GM12892 (cell line): ENCODE measurements around the gene ANKRD6.

Experiments
- DNase-seq: peaks from one replicate; pipeline ENCODE4 v3.0.0; 2011; ENCODE audit not compliant: insufficient read length
- FAIRE-seq: peaks from 2 replicates; lab custom pipeline; 2011; peaks lifted over from hg19 to GRCh38; lab: Jason Lieb, UNC
- POLR2A ChIP-seq: IDR thresholded peaks from 2 replicates; pipeline ENCODE4 v1.6.1; 2011; ENCODE audit warnings: low read depth, low read length, control low read depth
- POLR2AphosphoS5 ChIP-seq: IDR thresholded peaks from 2 replicates; pipeline ENCODE4 v1.6.1; 2011; ENCODE audit warnings: low read depth, low read length, control low read depth
- TAF1 ChIP-seq: IDR thresholded peaks from 2 replicates; pipeline ENCODE4 v1.6.1; 2011; ENCODE audit warnings: low read depth, mild to moderate bottlenecking, control low read depth, low read length, borderline replicate concordance

Gene ANKRD6

DNA sequence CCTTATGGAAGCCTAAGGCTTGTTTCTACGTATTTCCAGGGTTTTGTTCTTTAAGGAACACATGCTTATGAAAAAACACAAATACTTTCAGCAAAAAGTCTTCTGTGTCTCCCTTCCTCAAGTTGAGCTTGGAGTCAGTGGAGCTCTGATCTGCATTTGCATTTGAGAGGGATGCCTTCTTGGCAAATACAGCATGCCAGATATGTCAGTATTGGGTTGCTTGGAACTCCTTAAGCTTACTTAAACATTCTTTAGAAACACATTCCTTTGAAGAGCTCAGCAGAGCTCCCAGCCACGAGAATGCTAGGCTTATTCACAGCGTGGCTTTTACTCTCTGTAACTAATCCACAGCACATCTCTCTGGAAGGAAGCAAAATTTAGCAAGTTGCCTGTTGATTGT is 68.3 kb downstream of the ANKRD6 start:
- FAIRE-seq, result no peak
- TF ChIP-seq TAF1 (no peak), POLR2A (no peak), POLR2AphosphoS5 (no peak)

DNA sequence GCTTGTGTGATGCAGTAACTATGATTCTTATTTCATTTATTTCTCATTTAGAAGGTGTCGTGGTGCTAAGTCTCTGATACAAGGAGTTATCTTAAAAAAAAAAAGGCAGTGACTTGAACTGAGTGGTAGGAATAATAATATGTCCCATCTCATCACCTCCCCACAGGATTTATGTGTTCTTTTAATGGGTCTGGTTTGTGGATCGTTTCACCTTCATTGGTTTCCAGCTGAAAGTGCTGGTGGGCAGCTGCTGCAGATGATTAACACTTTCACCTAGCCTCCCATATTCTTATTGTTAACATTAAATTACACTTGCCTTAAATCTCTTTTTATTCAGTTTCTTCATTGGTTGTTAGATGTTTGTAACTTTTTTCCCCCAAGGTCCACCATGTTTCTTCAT is 68.8 kb downstream of the ANKRD6 start:
- no peak for TF ChIP-seq POLR2A
- TF ChIP-seq TAF1, result no peak
- no peak for TF ChIP-seq POLR2AphosphoS5
- DNase-seq (no peak), FAIRE-seq (no peak)

More for the DNA sequence above, 68.3 kb downstream of the ANKRD6 start:
- DNase-seq, result no peak

DNA sequence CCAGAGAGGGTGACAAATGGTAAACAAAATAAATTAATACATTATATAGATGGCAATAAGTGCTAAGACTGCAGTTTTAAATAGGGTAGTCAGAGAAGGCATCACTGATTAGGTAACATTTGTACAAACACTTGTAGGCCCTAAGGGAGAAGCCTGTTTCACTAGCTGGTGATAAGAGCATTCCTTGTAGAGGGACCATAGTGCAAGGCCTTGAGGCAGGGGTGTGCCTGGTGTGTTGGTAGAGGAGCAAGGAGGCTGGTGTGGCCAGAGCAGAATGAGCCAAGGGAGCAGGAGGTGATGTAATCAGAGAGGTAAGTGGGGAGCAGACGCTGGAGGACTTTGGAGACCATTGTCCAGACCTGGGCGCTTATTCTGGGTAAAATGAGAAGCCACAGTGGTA is 70.7 kb downstream of the ANKRD6 start:
- TF ChIP-seq POLR2AphosphoS5 (no peak), POLR2A (no peak), TAF1 (no peak)
- DNase-seq, result no peak
- no peak for FAIRE-seq

DNA sequence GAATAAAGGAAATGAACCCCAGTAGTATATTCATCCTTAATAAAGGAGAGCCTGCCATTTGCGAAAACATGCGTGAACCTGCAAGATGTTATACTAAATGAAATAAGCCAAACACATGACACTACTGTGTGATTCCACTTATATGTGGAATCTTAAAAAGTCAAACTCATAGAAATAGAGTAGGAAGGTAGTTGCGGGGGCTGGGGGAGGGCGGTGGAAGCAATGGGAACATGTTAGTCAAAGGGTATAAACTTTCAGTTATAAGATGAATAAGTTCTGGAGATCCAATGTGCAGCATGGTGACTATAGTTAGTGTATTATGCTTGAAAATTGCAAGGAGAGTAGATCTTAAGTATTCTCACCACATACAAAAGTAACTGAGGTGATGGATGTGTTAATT is 72.9 kb downstream of the ANKRD6 start:
- DNase-seq (no peak), FAIRE-seq (no peak)
- TF ChIP-seq POLR2AphosphoS5 (no peak), TAF1 (no peak), POLR2A (no peak)

DNA sequence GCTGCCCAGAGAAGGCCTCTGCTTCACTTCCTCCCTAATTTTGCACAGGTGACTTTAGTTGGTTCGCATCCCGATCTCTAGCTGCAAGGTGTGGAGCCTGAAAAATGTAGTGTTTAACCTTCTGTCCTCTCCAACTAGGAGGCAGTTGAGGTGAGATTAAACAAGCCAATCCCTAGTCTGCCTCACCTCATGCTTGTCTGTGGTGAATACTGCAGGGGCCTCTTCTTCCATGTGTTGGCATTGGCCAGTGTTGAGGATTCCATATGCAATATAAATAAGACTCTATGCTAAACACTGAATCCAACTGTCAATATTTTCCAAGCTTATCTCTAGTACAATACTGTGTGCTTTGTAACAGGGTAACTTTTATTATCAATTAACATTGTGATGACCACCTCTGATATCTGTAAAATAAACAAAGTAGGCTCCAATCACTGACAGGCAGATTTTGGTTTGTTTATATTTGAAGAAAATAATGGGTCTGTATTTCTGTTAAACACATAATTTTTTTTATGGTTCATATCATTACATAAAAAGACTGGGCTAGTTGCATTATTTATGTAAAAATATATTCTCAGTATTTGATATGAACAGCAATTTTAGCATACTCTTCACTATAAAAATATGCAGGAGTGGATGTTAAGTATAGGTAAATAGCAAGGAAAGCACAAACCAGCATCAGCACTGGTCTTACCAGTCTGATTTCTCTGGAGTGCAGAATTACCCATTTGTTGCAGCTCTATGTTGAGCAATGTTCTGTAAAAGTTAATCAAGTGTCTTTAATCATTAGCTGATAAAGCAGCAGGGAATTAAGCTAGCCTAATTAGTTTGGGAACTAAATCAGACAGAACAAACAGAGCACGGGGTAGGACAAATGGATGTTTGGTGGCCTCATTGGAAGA is 74.0 kb downstream of the ANKRD6 start:
- no peak for DNase-seq
- FAIRE-seq, result no peak
- TF ChIP-seq POLR2A (no peak), TAF1 (no peak), POLR2AphosphoS5 (no peak)

DNA sequence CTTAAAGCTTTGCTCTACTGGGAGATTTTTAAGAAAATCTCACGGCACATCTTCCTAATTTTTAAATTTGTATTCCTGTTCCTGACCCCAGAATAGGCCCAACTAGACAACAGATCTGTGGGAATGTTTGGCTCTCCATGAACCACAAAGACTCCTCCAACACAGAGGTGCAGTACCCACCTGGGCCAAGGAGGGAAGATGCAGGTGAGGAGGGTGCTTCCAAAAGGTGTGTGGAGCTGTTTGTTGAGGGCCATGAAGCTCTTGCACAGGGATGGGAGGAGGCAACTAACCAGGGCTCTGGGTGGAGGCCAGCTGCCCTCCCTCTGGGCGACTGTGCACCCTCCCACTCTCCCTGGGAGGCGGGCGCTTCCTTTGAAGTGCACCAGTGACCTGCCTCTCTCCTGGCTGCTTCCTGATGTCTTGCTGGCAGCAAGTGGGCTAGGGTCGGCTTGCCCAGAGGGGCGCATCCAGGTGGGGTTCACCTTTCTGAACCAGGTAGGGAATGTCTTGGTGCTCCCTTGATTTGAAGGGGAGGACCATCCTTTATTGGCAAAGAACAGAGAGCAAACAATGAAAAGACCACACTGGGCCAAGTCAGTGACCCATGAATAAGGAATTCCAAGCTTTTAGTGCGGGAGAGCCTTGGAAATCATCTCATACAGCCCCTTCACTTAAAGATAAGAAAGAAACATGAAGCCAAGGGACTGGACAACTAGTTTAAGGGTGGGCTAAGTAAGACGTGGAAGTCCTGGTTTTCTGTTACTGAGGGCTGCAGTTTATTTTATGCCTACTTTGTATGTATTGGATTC is 76.0 kb downstream of the ANKRD6 start:
- DNase-seq (no peak), FAIRE-seq (no peak)
- no peak for TF ChIP-seq POLR2A
- no peak for TF ChIP-seq TAF1
- TF ChIP-seq POLR2AphosphoS5, result no peak

DNA sequence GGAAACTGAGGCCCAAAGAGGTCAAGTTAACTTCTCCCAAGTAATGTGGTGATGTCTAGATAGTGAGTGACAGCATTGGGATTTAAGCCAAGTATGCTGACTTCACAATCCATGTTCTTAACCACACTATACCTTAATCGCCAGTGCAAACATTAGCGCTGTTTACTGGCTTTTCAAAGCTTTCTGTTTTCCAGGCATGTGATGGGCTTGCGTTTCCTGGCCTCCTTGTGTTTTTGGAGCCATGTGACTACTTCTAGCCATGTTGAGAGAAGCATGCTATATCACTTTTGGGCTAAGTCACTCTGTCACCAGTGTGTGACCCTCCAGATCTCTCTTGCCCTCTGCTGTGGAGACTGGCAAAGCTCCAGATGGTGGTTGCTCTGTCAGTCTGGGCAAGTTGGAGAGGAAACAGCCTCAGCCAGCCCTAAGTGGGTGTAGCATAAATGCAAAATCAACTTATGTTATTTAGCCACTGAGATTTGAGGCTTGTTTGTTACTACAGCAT is 76.9 kb downstream of the ANKRD6 start:
- TF ChIP-seq POLR2AphosphoS5 (no peak), POLR2A (no peak), TAF1 (no peak)
- no peak for FAIRE-seq
- no peak for DNase-seq

DNA sequence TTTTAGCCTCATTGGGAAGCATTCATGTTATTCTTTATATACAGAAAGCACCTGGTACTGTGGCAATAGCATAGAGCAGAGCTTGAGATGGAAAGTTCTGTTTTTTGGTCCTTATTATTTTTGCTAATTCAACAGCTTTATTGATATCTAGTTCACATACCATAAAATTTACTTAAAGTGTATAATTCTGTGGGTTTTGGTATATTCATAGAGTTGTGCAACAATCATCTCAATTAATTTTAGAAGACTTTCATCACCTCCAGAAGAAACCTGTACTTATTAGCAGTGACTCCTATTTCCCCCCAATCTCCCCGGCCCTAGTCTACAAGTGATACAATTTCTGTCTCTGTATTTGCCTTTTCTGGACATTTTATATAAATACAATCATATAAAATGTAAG is 77.4 kb downstream of the ANKRD6 start:
- no peak for TF ChIP-seq TAF1
- no peak for TF ChIP-seq POLR2A
- TF ChIP-seq POLR2AphosphoS5, result no peak
- no peak for FAIRE-seq
- no peak for DNase-seq

DNA sequence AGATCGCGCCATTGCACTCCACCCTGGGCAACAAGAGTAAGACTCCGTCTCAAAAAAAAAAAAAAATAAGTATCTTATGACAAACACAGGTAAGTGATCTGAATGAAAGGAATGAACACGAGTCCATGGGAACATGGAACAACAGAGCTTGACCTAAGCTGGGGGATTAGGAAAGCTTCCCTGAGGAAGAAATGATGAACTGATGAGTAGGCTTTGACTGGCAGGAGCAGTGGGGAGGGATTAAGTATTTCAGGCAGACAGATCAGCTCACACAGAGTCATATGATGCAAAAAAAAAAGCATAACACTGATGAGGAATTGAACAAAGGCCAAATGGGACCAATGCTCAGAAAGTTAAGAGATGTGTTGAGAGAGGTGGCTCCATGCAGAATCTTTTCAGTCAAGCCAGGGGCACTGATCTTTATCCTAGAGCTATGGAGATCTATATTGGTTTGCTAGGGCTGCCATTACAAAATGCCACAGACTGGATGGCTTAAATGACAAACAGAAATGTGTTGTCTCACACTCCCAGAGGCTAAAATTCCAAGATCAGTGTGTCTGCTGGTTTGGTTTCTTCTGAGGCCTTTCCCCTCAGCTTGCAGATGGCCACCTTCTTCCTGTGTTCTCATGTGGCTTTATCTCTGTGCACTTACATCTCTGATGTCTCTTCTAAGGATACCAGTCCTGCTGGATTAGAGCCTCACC is 85.6 kb downstream of the ANKRD6 start:
- FAIRE-seq, result no peak
- DNase-seq, result no peak
- TF ChIP-seq TAF1 (no peak), POLR2A (no peak), POLR2AphosphoS5 (no peak)

DNA sequence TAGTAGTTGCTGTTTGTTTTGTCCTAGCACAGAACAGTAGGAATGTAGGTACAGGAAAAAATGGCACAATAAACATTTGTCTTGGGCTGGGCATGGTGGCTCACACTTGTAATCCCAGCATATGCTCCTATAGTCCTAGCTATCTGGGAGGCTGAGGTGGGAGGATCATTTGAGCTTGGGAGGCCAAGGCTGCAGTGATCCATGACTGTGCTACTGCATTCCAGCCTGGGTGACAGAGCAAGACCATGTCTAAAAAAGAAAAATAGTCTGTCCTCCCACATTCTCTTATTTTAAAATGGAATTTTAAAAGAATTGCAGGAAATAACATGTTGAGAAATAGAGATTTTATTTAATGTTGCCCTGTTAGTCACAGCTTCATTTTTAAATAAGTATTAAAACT is 87.8 kb downstream of the ANKRD6 start:
- FAIRE-seq, result no peak
- no peak for DNase-seq
- TF ChIP-seq POLR2AphosphoS5 (no peak), TAF1 (no peak), POLR2A (no peak)

DNA sequence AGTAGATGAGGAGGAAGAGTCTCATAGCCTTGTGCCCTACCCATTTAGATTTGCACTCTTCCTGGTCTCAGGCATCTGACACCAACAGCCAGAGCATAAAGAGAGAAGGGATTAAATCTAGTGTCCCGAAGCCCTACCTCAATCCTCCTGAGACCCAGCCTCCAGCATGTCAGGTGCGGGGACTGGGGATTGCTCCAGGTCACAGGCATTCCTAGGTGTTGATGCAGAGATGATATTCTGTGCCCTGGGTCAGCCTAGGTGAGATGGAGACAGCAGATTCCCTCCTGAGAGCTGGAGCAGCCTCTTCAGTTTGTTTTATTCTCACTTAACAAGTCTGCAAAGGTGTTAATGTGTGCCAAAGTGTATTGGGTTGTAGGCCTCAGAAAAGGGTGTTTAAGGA is 89.8 kb downstream of the ANKRD6 start:
- TF ChIP-seq TAF1, result no peak
- no peak for TF ChIP-seq POLR2AphosphoS5
- no peak for TF ChIP-seq POLR2A
- no peak for DNase-seq
- FAIRE-seq, result no peak
